Breast epithelium (tissue), 3 donors: ENCODE results near the gene PLAAT5.

Experiments
- POLR2AphosphoS5 ChIP-seq, 3 donors: sonication (generic); formaldehyde crosslinking; IDR thresholded peaks; one replicate each; pipeline ENCODE4 v1.6.1; 2017; ENCODE audit warnings: antibody characterized with exemption in 3 of 3
- TF ChIP-seq, protein P1 (sequence below), 3 donors: fragments of 450-650 bp; IDR thresholded peaks; one replicate each; pipeline ENCODE4 v1.5.1; 2016 to 2017; ENCODE audit warnings: antibody characterized with exemption in 3 of 3, mild to moderate bottlenecking in 3 of 3, moderate library complexity in 3 of 3

DNA sequence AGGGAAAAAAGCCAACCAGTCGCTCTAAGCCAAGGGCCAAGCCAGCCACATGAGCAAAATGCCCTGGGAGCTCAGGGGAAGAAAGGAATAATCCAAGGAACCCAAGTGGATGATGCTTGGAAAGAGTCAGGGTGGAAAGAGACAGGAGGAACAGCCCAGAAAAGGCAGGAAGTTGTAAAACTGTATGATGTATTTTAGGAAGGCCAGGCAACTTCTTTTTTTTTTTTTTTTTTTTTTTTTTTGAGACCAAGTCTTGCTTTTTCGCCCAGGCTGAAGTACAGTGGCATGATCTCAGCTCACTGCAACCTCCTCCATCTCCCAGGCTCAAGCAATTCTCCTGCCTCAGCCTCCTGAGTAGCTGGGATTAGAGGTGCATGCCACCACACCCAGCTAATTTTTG lies 16.5 kb upstream of the PLAAT5 start:
- TF ChIP-seq POLR2AphosphoS5 (IDR thresholded peaks at IDR 0.05): no peak
- TF ChIP-seq, protein P1, sequence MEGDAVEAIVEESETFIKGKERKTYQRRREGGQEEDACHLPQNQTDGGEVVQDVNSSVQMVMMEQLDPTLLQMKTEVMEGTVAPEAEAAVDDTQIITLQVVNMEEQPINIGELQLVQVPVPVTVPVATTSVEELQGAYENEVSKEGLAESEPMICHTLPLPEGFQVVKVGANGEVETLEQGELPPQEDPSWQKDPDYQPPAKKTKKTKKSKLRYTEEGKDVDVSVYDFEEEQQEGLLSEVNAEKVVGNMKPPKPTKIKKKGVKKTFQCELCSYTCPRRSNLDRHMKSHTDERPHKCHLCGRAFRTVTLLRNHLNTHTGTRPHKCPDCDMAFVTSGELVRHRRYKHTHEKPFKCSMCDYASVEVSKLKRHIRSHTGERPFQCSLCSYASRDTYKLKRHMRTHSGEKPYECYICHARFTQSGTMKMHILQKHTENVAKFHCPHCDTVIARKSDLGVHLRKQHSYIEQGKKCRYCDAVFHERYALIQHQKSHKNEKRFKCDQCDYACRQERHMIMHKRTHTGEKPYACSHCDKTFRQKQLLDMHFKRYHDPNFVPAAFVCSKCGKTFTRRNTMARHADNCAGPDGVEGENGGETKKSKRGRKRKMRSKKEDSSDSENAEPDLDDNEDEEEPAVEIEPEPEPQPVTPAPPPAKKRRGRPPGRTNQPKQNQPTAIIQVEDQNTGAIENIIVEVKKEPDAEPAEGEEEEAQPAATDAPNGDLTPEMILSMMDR (IDR thresholded peaks at IDR 0.05): no peak
